GM23338 (cell line): ENCODE measurements around the gene DENND4B. TPM values are rescaled to one million over a fixed set of nuclear protein-coding genes. Genes with fewer than 3 reads are reported as not detected.

Source experiments
- ATAC-seq: fragments of 200-7000 bp; cut with Tn5 transposase; 3 replicates; pipeline ENCODE4 v1.9.1; 2020
- DNase-seq: peaks from one replicate; pipeline ENCODE4 v3.0.0-alpha.2; 2015; ENCODE audit warnings: low spot score
- H2AFZ ChIP-seq: fragments of 200-600 bp; sonication (generic); 2 replicates; pipeline ENCODE4 v1.8.0; 2016; ENCODE audit warnings: antibody characterized with exemption, mild to moderate bottlenecking, moderate library complexity
- H3F3A ChIP-seq: fragments of 200-600 bp; sonication (generic); replicated peaks from 2 replicates; pipeline ENCODE4 v1.8.0; 2017; ENCODE audit warnings: antibody characterized with exemption, mixed run types, low read depth
- H3K27ac ChIP-seq: fragments of 200-600 bp; sonication (generic); 2 replicates; pipeline ENCODE4 v1.6.1; 2016; ENCODE audit warnings: low read depth
- H3K27me3 ChIP-seq: fragments of 200-600 bp; sonication (generic); 2 replicates; pipeline ENCODE4 v1.8.0; 2016; ENCODE audit warnings: mild to moderate bottlenecking, mixed run types, moderate library complexity; ENCODE audit not compliant: insufficient read depth
- H3K36me3 ChIP-seq: fragments of 200-600 bp; sonication (generic); 2 replicates; pipeline ENCODE4 v1.8.0; 2016; ENCODE audit warnings: mild to moderate bottlenecking; ENCODE audit not compliant: insufficient read depth
- H3K4me1 ChIP-seq: fragments of 200-600 bp; sonication (generic); 2 replicates; pipeline ENCODE4 v1.8.0; 2016; ENCODE audit warnings: mild to moderate bottlenecking, moderate library complexity; ENCODE audit not compliant: insufficient read depth
- H3K4me2 ChIP-seq: fragments of 200-600 bp; sonication (generic); 2 replicates; pipeline ENCODE4 v1.7.1; 2017; ENCODE audit warnings: mixed run types
- H3K4me3 ChIP-seq: fragments of 200-600 bp; sonication (generic); 2 replicates; pipeline ENCODE4 v1.6.1; 2016; ENCODE audit warnings: mixed run types
- H3K79me2 ChIP-seq: fragments of 200-600 bp; sonication (generic); replicated peaks from 2 replicates; pipeline ENCODE4 v1.8.0; 2017; ENCODE audit warnings: mild to moderate bottlenecking; ENCODE audit not compliant: insufficient read depth
- H3K9me2 ChIP-seq: fragments of 200-600 bp; sonication (generic); 2 replicates; pipeline ENCODE4 v1.8.0; 2017; ENCODE audit not compliant: insufficient read depth
- H4K20me1 ChIP-seq: fragments of 200-600 bp; sonication (generic); replicated peaks from 2 replicates; pipeline ENCODE4 v1.8.0; 2017; ENCODE audit warnings: mild to moderate bottlenecking; ENCODE audit not compliant: insufficient read depth
- H3K27ac Mint-ChIP-seq: 2 replicates; pipeline ENCODE4 v1.8.0; 2020; ENCODE audit warnings: inconsistent platforms, mild to moderate bottlenecking, moderate library complexity, mixed read lengths
- H3K27me3 Mint-ChIP-seq: 3 replicates; pipeline ENCODE4 v1.8.0; 2022; ENCODE audit warnings: low read depth, mild to moderate bottlenecking, moderate library complexity, mixed read lengths, inconsistent platforms; ENCODE audit not compliant: insufficient read depth, poor library complexity
- H3K36me3 Mint-ChIP-seq: 3 replicates; pipeline ENCODE4 v1.8.0; 2021; ENCODE audit warnings: low read depth, mild to moderate bottlenecking, inconsistent platforms, moderate library complexity, mixed read lengths
- H3K4me1 Mint-ChIP-seq: 3 replicates; pipeline ENCODE4 v1.8.0; 2020; ENCODE audit warnings: mild to moderate bottlenecking, inconsistent platforms, mixed read lengths
- H3K4me3 Mint-ChIP-seq: 3 replicates; pipeline ENCODE4 v1.8.0; 2021; ENCODE audit warnings: moderate library complexity, mild to moderate bottlenecking, inconsistent platforms, mixed read lengths
- H3K9me3 Mint-ChIP-seq: 3 replicates; pipeline ENCODE4 v1.8.0; 2020; ENCODE audit warnings: moderate library complexity, mild to moderate bottlenecking, inconsistent platforms, mixed read lengths
- CREB1 ChIP-seq: fragments of 250-450 bp; sonication (Bioruptor Pico); IDR thresholded peaks from 2 replicates; pipeline ENCODE4 v1.5.0; 2020; ENCODE audit warnings: low read depth, mild to moderate bottlenecking, moderate library complexity
- EZH2 ChIP-seq: fragments of 200-600 bp; sonication (generic); IDR thresholded peaks from one replicate; pipeline ENCODE4 v1.8.0; 2017; ENCODE audit warnings: antibody characterized with exemption, mild to moderate bottlenecking, low read depth; ENCODE audit not compliant: unreplicated experiment
- EZH2phosphoT487 ChIP-seq: fragments of 200-600 bp; sonication (generic); IDR thresholded peaks from one replicate; pipeline ENCODE4 v1.8.1; 2018; ENCODE audit warnings: antibody characterized with exemption; ENCODE audit not compliant: unreplicated experiment
- JUNB ChIP-seq: IDR thresholded peaks from one replicate; pipeline ENCODE4 v1.6.1; 2016; ENCODE audit warnings: antibody characterized with exemption; ENCODE audit not compliant: unreplicated experiment
- STAT1 ChIP-seq: IDR thresholded peaks from one replicate; pipeline ENCODE4 v1.6.1; 2016; ENCODE audit warnings: antibody characterized with exemption; ENCODE audit not compliant: unreplicated experiment
- ZNF114 ChIP-seq: fragments of 250-450 bp; sonication (Bioruptor Pico); IDR thresholded peaks from 2 replicates; pipeline ENCODE4 v1.5.0; 2020; ENCODE audit warnings: mild to moderate bottlenecking, moderate library complexity
- ZNF331 ChIP-seq: fragments of 250-450 bp; sonication (Bioruptor Pico); IDR thresholded peaks from 2 replicates; pipeline ENCODE4 v1.5.0; 2020; ENCODE audit warnings: low read depth, mild to moderate bottlenecking, moderate library complexity
- polyA plus RNA-seq: library from polyadenylated mRNA; unstranded; fragments of >200 nt; fragmentation: Nextera tagmentation; extraction: Ambion mirVana; gene quantifications from 2 replicates; pipeline ENCODE4 v1.2.1, GENCODE V29; 2016
- total RNA-seq: library from RNA; depleted of rRNA; stranded (reverse); fragments of >200 nt; shearing (Covaris generic); gene quantifications from 2 replicates; pipeline ENCODE4 v1.2.3, GENCODE V29; 2014
- TF ChIP-seq, protein P1 (sequence below), 2 experiments: fragments of 200-600 bp in 1 of 2; sonication (generic) in 1 of 2; conservative IDR thresholded peaks; 2 replicates each; pipeline versions ENCODE4 v1.5.1 to v1.6.1; 2016 to 2017; ENCODE audit warnings: antibody characterized with exemption in 2 of 2, low read depth in 2 of 2, mild to moderate bottlenecking in 2 of 2, moderate library complexity in 1 of 2
- TF ChIP-seq, protein P2 (sequence below): fragments of 250-450 bp; sonication (Bioruptor Pico); IDR thresholded peaks from 2 replicates; pipeline ENCODE4 v1.5.0; 2020; ENCODE audit warnings: mild to moderate bottlenecking, moderate library complexity

DENND4B gene
- total and polyA plus RNA-seq, 2 experiments from 2014 or later: 29.4 to 57.0 TPM

DNA sequence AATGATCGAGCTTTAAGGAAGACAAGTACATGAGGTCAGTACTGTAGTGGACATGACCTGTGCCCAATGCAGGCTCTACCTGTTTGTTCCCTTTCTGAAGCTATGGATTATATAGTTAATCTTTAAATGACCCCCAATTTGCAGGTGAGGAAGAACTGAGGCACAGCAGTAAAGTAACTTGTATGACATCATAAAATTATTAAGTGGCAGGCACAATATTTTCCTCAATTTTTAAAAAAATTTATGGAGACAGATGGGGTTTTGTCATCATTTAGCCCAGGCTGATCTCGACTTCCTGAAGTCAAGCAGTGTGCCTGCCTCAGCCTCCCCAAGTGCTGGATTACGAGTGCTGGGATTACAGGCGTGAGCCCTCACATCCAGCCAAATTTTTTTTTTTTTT, 20.1 kb downstream of the DENND4B start:
- H3K27me3 Mint-ChIP-seq: peaks cover 17% of the 10 kb centered on the region
- Histone ChIP-seq H3K4me3 (no peak overlapping the region), H4K20me1 (peaks cover 5% of the 10 kb centered on the region), H2AFZ (no peak overlapping the region), H3K27ac (no peak overlapping the region), H3K27me3 (no peaks in the 10 kb centered on the region), H3K36me3 (no peaks in the 10 kb centered on the region), H3F3A (peaks cover 19% of the 10 kb centered on the region; the same call in 1 of the 2 replicates), H3K79me2 (peaks cover 8% of the 10 kb centered on the region), H3K4me2 (no peak overlapping the region), H3K9me2 (no peaks in the 10 kb centered on the region), H3K4me1 (peaks cover 4% of the 10 kb centered on the region)
- DNase-seq: no peak
- H3K27ac Mint-ChIP-seq: no peak overlapping the region
- no peak overlapping the region for H3K4me3 Mint-ChIP-seq
- H3K36me3 Mint-ChIP-seq: peaks cover 12% of the 10 kb centered on the region; the same call in 2 of the 3 replicates
- no peak for ATAC-seq
- TF ChIP-seq EZH2phosphoT487 (no peak), JUNB (no peak), CREB1 (no peak), ZNF331 (no peak), ZNF114 (no peak), EZH2 (no peak), STAT1 (no peak)
- TF ChIP-seq, protein P1, sequence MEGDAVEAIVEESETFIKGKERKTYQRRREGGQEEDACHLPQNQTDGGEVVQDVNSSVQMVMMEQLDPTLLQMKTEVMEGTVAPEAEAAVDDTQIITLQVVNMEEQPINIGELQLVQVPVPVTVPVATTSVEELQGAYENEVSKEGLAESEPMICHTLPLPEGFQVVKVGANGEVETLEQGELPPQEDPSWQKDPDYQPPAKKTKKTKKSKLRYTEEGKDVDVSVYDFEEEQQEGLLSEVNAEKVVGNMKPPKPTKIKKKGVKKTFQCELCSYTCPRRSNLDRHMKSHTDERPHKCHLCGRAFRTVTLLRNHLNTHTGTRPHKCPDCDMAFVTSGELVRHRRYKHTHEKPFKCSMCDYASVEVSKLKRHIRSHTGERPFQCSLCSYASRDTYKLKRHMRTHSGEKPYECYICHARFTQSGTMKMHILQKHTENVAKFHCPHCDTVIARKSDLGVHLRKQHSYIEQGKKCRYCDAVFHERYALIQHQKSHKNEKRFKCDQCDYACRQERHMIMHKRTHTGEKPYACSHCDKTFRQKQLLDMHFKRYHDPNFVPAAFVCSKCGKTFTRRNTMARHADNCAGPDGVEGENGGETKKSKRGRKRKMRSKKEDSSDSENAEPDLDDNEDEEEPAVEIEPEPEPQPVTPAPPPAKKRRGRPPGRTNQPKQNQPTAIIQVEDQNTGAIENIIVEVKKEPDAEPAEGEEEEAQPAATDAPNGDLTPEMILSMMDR (conservative IDR thresholded peaks at IDR 0.05; ENCODE audit: low read depth in 2 of 2): no peak
- TF ChIP-seq, protein P2, sequence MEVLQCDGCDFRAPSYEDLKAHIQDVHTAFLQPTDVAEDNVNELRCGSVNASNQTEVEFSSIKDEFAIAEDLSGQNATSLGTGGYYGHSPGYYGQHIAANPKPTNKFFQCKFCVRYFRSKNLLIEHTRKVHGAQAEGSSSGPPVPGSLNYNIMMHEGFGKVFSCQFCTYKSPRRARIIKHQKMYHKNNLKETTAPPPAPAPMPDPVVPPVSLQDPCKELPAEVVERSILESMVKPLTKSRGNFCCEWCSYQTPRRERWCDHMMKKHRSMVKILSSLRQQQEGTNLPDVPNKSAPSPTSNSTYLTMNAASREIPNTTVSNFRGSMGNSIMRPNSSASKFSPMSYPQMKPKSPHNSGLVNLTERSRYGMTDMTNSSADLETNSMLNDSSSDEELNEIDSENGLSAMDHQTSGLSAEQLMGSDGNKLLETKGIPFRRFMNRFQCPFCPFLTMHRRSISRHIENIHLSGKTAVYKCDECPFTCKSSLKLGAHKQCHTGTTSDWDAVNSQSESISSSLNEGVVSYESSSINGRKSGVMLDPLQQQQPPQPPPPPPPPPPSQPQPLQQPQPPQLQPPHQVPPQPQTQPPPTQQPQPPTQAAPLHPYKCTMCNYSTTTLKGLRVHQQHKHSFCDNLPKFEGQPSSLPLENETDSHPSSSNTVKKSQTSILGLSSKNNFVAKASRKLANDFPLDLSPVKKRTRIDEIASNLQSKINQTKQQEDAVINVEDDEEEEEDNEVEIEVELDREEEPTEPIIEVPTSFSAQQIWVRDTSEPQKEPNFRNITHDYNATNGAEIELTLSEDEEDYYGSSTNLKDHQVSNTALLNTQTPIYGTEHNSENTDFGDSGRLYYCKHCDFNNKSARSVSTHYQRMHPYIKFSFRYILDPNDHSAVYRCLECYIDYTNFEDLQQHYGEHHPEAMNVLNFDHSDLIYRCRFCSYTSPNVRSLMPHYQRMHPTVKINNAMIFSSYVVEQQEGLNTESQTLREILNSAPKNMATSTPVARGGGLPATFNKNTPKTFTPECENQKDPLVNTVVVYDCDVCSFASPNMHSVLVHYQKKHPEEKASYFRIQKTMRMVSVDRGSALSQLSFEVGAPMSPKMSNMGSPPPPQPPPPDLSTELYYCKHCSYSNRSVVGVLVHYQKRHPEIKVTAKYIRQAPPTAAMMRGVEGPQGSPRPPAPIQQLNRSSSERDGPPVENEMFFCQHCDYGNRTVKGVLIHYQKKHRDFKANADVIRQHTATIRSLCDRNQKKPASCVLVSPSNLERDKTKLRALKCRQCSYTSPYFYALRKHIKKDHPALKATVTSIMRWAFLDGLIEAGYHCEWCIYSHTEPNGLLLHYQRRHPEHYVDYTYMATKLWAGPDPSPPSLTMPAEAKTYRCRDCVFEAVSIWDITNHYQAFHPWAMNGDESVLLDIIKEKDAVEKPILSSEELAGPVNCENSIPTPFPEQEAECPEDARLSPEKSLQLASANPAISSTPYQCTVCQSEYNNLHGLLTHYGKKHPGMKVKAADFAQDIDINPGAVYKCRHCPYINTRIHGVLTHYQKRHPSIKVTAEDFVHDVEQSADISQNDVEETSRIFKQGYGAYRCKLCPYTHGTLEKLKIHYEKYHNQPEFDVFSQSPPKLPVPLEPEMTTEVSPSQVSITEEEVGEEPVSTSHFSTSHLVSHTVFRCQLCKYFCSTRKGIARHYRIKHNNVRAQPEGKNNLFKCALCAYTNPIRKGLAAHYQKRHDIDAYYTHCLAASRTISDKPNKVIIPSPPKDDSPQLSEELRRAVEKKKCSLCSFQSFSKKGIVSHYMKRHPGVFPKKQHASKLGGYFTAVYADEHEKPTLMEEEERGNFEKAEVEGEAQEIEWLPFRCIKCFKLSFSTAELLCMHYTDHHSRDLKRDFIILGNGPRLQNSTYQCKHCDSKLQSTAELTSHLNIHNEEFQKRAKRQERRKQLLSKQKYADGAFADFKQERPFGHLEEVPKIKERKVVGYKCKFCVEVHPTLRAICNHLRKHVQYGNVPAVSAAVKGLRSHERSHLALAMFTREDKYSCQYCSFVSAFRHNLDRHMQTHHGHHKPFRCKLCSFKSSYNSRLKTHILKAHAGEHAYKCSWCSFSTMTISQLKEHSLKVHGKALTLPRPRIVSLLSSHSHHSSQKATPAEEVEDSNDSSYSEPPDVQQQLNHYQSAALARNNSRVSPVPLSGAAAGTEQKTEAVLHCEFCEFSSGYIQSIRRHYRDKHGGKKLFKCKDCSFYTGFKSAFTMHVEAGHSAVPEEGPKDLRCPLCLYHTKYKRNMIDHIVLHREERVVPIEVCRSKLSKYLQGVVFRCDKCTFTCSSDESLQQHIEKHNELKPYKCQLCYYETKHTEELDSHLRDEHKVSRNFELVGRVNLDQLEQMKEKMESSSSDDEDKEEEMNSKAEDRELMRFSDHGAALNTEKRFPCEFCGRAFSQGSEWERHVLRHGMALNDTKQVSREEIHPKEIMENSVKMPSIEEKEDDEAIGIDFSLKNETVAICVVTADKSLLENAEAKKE (CRISPR knock-in tag): no peak
- peaks cover 5% of the 10 kb centered on the region; the same call in 2 of the 3 replicates for H3K4me1 Mint-ChIP-seq
- H3K9me3 Mint-ChIP-seq: no peaks in the 10 kb centered on the region; the same call in 2 of the 3 replicates
